K562 (cell line): ENCODE results near the gene RBM18. TPM values are rescaled to one million over a fixed set of nuclear protein-coding genes. Genes with fewer than 3 reads are reported as not detected.

ENCODE experiments used
- ARID2 ChIP-seq: fragments of 450-650 bp; IDR thresholded peaks from 2 replicates; pipeline ENCODE4 v1.6.1; 2017; ENCODE audit warnings: antibody characterized with exemption, mild to moderate bottlenecking
- GTF2A2 ChIP-seq: IDR thresholded peaks from 2 replicates; pipeline ENCODE4 v1.6.1; 2016; ENCODE audit warnings: mild to moderate bottlenecking, missing genetic modification characterization, missing compliant biosample characterization
- HOXB6 ChIP-seq: fragments of 250-450 bp; sonication (Bioruptor Pico); IDR thresholded peaks from 2 replicates; pipeline ENCODE4 v1.5.1; 2022; ENCODE audit warnings: mild to moderate bottlenecking, borderline replicate concordance
- MAFF ChIP-seq: IDR thresholded peaks from 2 replicates; pipeline ENCODE4 v1.6.1; 2012; ENCODE audit warnings: low read length, improper control_type of control experiment
- MCM7 ChIP-seq, 2 experiments: fragments of 450-650 bp; IDR thresholded peaks; 2 replicates each; pipeline ENCODE4 v1.6.1; 2016 to 2018
- NFRKB ChIP-seq: fragments of 450-650 bp; IDR thresholded peaks from 2 replicates; pipeline ENCODE4 v1.6.1; 2016; ENCODE audit warnings: low read depth
- OTX1 ChIP-seq: fragments of 450-650 bp; formaldehyde crosslinking; IDR thresholded peaks from 2 replicates; pipeline ENCODE4 v1.4.0; 2022; ENCODE audit warnings: mild to moderate bottlenecking
- PHTF2 ChIP-seq: fragments of 250-450 bp; sonication (Bioruptor Pico); IDR thresholded peaks from 2 replicates; pipeline ENCODE4 v1.5.0; 2021; ENCODE audit warnings: mild to moderate bottlenecking
- RBM17 ChIP-seq: fragments of 200-400 bp; formaldehyde crosslinking; IDR thresholded peaks from 2 replicates; pipeline ENCODE4 v1.6.1; 2017; ENCODE audit warnings: low read depth, mild to moderate bottlenecking, low read length, borderline replicate concordance
- SREBF2 ChIP-seq: sonication (generic); formaldehyde crosslinking; IDR thresholded peaks from 2 replicates; pipeline ENCODE4 v1.4.0; 2020; ENCODE audit warnings: mild to moderate bottlenecking, missing genetic modification reagents
- TARDBP ChIP-seq: fragments of 450-650 bp; IDR thresholded peaks from 2 replicates; pipeline ENCODE4 v1.6.1; 2016
- XRCC3 ChIP-seq: fragments of 450-650 bp; IDR thresholded peaks from 2 replicates; pipeline ENCODE4 v1.6.1; 2017; ENCODE audit warnings: mild to moderate bottlenecking, moderate library complexity
- ZNF561 ChIP-seq: fragments of 450-650 bp; formaldehyde crosslinking; conservative IDR thresholded peaks from 2 replicates; pipeline ENCODE4 v1.4.0; 2020; ENCODE audit warnings: mild to moderate bottlenecking, moderate library complexity
- ZNF77 ChIP-seq: fragments of 250-450 bp; sonication (Bioruptor Pico); IDR thresholded peaks from 2 replicates; pipeline ENCODE4 v1.5.0; 2020
- polyA plus RNA-seq, 8 experiments: library from polyadenylated mRNA; depleted of rRNA in 4 of 8; stranded (reverse) in 5 of 8; unstranded in 3 of 8; fragments of >200 nt; fragmentation: Nextera tagmentation in 2 of 8; fragmentation: Illumina TruSeq in 1 of 8; extraction: Ambion mirVana in 2 of 8; extraction: Trizol in 1 of 8; gene quantifications; 2 replicates each; pipeline versions ENCODE4 v1.2.1 to v1.2.3, GENCODE V29; 2011 to 2014; ENCODE audit warnings: inconsistent platforms in 1 of 8, missing spikeins in 1 of 8
- total RNA-seq, 7 experiments: library from RNA; depleted of rRNA in 6 of 7; stranded (reverse); fragments of >200 nt in 6 of 7; fragmentation: Illumina TruSeq in 2 of 7; extraction: Trizol in 2 of 7; gene quantifications; 2 replicates each; pipeline versions ENCODE4 v1.2.1 to v1.2.3, GENCODE V29; 2011 to 2021; ENCODE audit warnings: low replicate concordance in 1 of 7
- TF ChIP-seq, protein P1 (sequence below): fragments of 250-450 bp; sonication (Bioruptor Pico); IDR thresholded peaks from 2 replicates; pipeline ENCODE4 v1.8.0; 2021; ENCODE audit warnings: mild to moderate bottlenecking, moderate library complexity
- TF ChIP-seq, protein P2 (sequence below): conservative IDR thresholded peaks from 2 replicates; pipeline ENCODE4 v1.6.1; 2011; ENCODE audit warnings: low read depth, mild to moderate bottlenecking, low read length; ENCODE audit not compliant: control insufficient read depth
- TF ChIP-seq, protein P3 (sequence below), 3 experiments: IDR thresholded peaks in 2 of 3; conservative IDR thresholded peaks in 1 of 3; 2 replicates each; pipeline ENCODE4 v1.5.1; 2011 to 2012; ENCODE audit warnings: low read length in 3 of 3, mild to moderate bottlenecking in 3 of 3, control low read depth in 2 of 3, improper control_type of control experiment in 1 of 3, inconsistent platforms in 1 of 3, low read depth in 1 of 3, mixed read lengths in 1 of 3, moderate library complexity in 1 of 3; ENCODE audit not compliant: insufficient read depth in 2 of 3
- TF ChIP-seq, protein P4 (sequence below): sonication (generic); formaldehyde crosslinking; IDR thresholded peaks from 2 replicates; pipeline ENCODE4 v1.8.1; 2023; ENCODE audit warnings: mild to moderate bottlenecking, missing genetic modification reagents
- TF ChIP-seq, protein P5 (sequence below): fragments of 250-450 bp; sonication (Bioruptor Pico); IDR thresholded peaks from 2 replicates; pipeline ENCODE4 v1.5.0; 2021

The RBM18 gene
- total and polyA plus RNA-seq, 9 of the 15 experiments (the other 6 are each of a cell fraction or from before 2014, with no cell fraction given), result 7.9 to 86.3 (median 34.0) TPM

DNA sequence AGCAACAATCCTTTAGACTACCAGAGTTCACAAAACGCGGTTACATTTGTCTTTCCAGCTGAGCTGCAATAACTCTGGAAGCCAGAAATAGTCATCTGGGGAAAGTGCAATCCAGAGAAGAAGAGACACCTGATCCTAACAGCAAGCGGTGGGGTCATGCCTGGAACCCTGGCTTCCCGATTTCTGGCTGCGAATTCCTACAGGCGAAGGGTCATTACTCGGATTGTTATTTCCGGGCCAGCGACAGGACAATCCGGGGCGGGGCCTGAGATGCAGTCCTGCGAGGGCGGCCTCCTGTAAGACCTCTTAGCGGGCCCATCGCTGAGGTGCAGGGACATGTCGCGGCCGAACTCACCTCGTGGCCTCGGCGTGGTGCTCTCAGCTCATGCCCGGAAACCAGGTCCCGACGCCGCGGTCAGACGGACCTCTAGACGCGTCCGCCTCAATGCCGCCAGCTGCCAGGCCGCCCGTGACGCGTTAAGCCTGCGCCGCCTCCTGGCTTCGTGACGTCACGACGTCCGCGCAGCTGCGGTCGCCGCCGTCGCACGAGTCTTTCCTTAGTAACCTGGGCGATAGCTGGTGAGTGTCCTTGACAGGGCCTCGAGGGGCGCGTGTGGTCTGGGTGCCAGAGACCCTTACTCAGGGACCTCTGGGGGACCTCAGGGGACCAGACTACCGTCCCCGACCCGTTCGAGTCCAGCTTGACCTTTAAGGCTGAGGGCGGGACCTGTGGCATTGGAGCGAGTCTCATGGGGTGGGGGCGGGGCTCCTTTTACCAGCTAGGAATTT, at the start of gene RBM18, which contains the start of gene MRRF (continued):
- TF ChIP-seq PHTF2 (CRISPR knock-in tag) (no peak), RBM17 (no peak), NFRKB (peak; percentile 46; the same call in 1 of the 2 replicates), MAFF (no peak), XRCC3 (no peak), GTF2A2 (no peak), TARDBP (no peak), MCM7 (IDR thresholded peaks at IDR 0.05) (no peak), ZNF561 (no peak), ARID2 (no peak), SREBF2 (CRISPR knock-in tag) (no peak), OTX1 (CRISPR knock-in tag) (no peak), HOXB6 (CRISPR knock-in tag) (no peak), ZNF77 (CRISPR knock-in tag) (no peak)
- TF ChIP-seq, protein P1, sequence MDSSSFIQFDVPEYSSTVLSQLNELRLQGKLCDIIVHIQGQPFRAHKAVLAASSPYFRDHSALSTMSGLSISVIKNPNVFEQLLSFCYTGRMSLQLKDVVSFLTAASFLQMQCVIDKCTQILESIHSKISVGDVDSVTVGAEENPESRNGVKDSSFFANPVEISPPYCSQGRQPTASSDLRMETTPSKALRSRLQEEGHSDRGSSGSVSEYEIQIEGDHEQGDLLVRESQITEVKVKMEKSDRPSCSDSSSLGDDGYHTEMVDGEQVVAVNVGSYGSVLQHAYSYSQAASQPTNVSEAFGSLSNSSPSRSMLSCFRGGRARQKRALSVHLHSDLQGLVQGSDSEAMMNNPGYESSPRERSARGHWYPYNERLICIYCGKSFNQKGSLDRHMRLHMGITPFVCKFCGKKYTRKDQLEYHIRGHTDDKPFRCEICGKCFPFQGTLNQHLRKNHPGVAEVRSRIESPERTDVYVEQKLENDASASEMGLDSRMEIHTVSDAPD (CRISPR knock-in tag), result no peak
- TF ChIP-seq, protein P2, sequence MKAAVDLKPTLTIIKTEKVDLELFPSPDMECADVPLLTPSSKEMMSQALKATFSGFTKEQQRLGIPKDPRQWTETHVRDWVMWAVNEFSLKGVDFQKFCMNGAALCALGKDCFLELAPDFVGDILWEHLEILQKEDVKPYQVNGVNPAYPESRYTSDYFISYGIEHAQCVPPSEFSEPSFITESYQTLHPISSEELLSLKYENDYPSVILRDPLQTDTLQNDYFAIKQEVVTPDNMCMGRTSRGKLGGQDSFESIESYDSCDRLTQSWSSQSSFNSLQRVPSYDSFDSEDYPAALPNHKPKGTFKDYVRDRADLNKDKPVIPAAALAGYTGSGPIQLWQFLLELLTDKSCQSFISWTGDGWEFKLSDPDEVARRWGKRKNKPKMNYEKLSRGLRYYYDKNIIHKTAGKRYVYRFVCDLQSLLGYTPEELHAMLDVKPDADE, result peak; percentile 88
- TF ChIP-seq, protein P3, sequence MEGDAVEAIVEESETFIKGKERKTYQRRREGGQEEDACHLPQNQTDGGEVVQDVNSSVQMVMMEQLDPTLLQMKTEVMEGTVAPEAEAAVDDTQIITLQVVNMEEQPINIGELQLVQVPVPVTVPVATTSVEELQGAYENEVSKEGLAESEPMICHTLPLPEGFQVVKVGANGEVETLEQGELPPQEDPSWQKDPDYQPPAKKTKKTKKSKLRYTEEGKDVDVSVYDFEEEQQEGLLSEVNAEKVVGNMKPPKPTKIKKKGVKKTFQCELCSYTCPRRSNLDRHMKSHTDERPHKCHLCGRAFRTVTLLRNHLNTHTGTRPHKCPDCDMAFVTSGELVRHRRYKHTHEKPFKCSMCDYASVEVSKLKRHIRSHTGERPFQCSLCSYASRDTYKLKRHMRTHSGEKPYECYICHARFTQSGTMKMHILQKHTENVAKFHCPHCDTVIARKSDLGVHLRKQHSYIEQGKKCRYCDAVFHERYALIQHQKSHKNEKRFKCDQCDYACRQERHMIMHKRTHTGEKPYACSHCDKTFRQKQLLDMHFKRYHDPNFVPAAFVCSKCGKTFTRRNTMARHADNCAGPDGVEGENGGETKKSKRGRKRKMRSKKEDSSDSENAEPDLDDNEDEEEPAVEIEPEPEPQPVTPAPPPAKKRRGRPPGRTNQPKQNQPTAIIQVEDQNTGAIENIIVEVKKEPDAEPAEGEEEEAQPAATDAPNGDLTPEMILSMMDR (IDR thresholded peaks at IDR 0.05 in 2 of 3, conservative IDR thresholded peaks at IDR 0.05 in 1 of 3; ENCODE audit: insufficient read depth in 2 of 3, low read depth in 1 of 3, low read length in 3 of 3), result 0 out of 6 replicates have a peak, but pooled peaks of 1 of the 3 experiments have one; percentile 6
- TF ChIP-seq, protein P4, sequence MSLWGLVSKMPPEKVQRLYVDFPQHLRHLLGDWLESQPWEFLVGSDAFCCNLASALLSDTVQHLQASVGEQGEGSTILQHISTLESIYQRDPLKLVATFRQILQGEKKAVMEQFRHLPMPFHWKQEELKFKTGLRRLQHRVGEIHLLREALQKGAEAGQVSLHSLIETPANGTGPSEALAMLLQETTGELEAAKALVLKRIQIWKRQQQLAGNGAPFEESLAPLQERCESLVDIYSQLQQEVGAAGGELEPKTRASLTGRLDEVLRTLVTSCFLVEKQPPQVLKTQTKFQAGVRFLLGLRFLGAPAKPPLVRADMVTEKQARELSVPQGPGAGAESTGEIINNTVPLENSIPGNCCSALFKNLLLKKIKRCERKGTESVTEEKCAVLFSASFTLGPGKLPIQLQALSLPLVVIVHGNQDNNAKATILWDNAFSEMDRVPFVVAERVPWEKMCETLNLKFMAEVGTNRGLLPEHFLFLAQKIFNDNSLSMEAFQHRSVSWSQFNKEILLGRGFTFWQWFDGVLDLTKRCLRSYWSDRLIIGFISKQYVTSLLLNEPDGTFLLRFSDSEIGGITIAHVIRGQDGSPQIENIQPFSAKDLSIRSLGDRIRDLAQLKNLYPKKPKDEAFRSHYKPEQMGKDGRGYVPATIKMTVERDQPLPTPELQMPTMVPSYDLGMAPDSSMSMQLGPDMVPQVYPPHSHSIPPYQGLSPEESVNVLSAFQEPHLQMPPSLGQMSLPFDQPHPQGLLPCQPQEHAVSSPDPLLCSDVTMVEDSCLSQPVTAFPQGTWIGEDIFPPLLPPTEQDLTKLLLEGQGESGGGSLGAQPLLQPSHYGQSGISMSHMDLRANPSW, result no peak; the same call in 1 of the 2 replicates
- TF ChIP-seq, protein P5, sequence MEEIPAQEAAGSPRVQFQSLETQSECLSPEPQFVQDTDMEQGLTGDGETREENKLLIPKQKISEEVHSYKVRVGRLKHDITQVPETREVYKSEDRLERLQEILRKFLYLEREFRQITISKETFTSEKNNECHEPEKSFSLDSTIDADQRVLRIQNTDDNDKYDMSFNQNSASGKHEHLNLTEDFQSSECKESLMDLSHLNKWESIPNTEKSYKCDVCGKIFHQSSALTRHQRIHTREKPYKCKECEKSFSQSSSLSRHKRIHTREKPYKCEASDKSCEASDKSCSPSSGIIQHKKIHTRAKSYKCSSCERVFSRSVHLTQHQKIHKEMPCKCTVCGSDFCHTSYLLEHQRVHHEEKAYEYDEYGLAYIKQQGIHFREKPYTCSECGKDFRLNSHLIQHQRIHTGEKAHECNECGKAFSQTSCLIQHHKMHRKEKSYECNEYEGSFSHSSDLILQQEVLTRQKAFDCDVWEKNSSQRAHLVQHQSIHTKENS (CRISPR knock-in tag), result no peak
